Hepatocyte (in vitro differentiated cells): Measurements from ENCODE around the gene BCAP29. TPM values are rescaled to one million over a fixed set of nuclear protein-coding genes. Genes with fewer than 3 reads are reported as not detected.

Source experiments
- DNase-seq: peaks from one replicate; pipeline ENCODE4 v3.0.0-alpha.2; 2016; ENCODE audit warnings: low spot score
- H2AFZ ChIP-seq: fragments of 200-600 bp; sonication (generic); 2 replicates; pipeline ENCODE4 v1.6.0; 2016; ENCODE audit warnings: antibody characterized with exemption, mild to moderate bottlenecking
- H3K27ac ChIP-seq: fragments of 200-600 bp; sonication (generic); 2 replicates; pipeline ENCODE4 v1.5.1; 2016; ENCODE audit warnings: mild to moderate bottlenecking
- H3K27me3 ChIP-seq: fragments of 200-600 bp; sonication (generic); 2 replicates; pipeline ENCODE4 v1.6.1; 2016
- H3K36me3 ChIP-seq: fragments of 200-600 bp; sonication (generic); replicated peaks from 2 replicates; pipeline ENCODE4 v1.5.1; 2016; ENCODE audit warnings: low read depth; ENCODE audit not compliant: insufficient read depth
- H3K4me1 ChIP-seq: fragments of 200-600 bp; sonication (generic); 2 replicates; pipeline ENCODE4 v1.5.1; 2016; ENCODE audit warnings: mild to moderate bottlenecking, moderate library complexity; ENCODE audit not compliant: insufficient read depth
- H3K4me2 ChIP-seq: fragments of 200-600 bp; sonication (generic); 2 replicates; pipeline ENCODE4 v1.6.0; 2016
- H3K4me3 ChIP-seq: fragments of 200-600 bp; sonication (generic); 2 replicates; pipeline ENCODE4 v1.5.1; 2016; ENCODE audit warnings: mild to moderate bottlenecking
- H3K79me2 ChIP-seq: fragments of 200-600 bp; sonication (generic); 2 replicates; pipeline ENCODE4 v1.6.0; 2017; ENCODE audit warnings: mild to moderate bottlenecking
- H3K9me2 ChIP-seq: fragments of 200-600 bp; sonication (generic); replicated peaks from 2 replicates; pipeline ENCODE4 v1.6.0; 2017; ENCODE audit warnings: mild to moderate bottlenecking; ENCODE audit not compliant: insufficient read depth
- H3K9me3 ChIP-seq: fragments of 200-600 bp; sonication (generic); 2 replicates; pipeline ENCODE4 v1.5.1; 2016; ENCODE audit warnings: low read depth, mild to moderate bottlenecking
- H4K20me1 ChIP-seq: fragments of 200-600 bp; sonication (generic); 2 replicates; pipeline ENCODE4 v1.6.0; 2016; ENCODE audit warnings: mild to moderate bottlenecking; ENCODE audit not compliant: insufficient read depth, poor library complexity, severe bottlenecking
- EZH2 ChIP-seq: fragments of 200-600 bp; sonication (generic); IDR thresholded peaks from 2 replicates; pipeline ENCODE4 v1.6.1; 2016; ENCODE audit warnings: antibody characterized with exemption, mild to moderate bottlenecking, borderline replicate concordance
- EZH2phosphoT487 ChIP-seq: fragments of 200-600 bp; sonication (generic); IDR thresholded peaks from one replicate; pipeline ENCODE4 v1.6.1; 2018; ENCODE audit warnings: antibody characterized with exemption, mild to moderate bottlenecking, low read depth, moderate library complexity; ENCODE audit not compliant: unreplicated experiment, severe bottlenecking
- WGBS: methylation state at CpG from one replicate; pipeline ENCODE4 v1.1.6; 2016; ENCODE audit warnings: low lambda C conversion rate; ENCODE audit errors: missing lambda C conversion rate; 5-methylcytosine and 5-hydroxymethylcytosine counted together
- polyA plus RNA-seq: library from polyadenylated mRNA; unstranded; fragments of >200 nt; fragmentation: Nextera tagmentation; extraction: Ambion mirVana; gene quantifications from 2 replicates; pipeline ENCODE4 v1.2.1, GENCODE V29; 2016
- total RNA-seq: library from RNA; depleted of rRNA; stranded (reverse); fragments of >200 nt; gene quantifications from 2 replicates; pipeline ENCODE4 v1.2.3, GENCODE V29; 2014
- TF ChIP-seq, protein P1 (sequence below): fragments of 200-600 bp; sonication (generic); IDR thresholded peaks from 2 replicates; pipeline ENCODE4 v1.5.1; 2016; ENCODE audit warnings: antibody characterized with exemption, mild to moderate bottlenecking; ENCODE audit not compliant: poor library complexity

The BCAP29 gene
- total and polyA plus RNA-seq, 2 experiments from 2014 or later, result 35.1 to 76.6 TPM

DNA sequence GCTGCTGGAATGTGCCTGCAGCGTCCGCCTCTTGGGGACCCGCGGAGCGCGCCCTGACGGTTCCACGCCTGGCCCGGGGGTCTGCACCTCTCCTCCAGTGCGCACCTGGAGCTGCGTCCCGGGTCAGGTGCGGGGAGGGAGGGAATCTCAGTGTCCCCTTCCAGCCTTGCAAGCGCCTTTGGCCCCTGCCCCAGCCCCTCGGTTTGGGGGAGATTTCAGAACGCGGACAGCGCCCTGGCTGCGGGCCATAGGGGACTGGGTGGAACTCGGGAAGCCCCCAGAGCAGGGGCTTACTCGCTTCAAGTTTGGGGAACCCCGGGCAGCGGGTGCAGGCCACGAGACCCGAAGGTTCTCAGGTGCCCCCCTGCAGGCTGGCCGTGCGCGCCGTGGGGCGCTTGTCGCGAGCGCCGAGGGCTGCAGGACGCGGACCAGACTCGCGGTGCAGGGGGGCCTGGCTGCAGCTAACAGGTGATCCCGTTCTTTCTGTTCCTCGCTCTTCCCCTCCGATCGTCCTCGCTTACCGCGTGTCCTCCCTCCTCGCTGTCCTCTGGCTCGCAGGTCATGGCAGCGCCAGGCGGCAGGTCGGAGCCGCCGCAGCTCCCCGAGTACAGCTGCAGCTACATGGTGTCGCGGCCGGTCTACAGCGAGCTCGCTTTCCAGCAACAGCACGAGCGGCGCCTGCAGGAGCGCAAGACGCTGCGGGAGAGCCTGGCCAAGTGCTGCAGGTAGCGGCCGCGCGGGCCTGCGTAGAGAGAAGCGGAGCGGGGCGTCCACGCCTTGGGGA, 81.2 kb downstream of the BCAP29 start:
- TF ChIP-seq, protein P1, sequence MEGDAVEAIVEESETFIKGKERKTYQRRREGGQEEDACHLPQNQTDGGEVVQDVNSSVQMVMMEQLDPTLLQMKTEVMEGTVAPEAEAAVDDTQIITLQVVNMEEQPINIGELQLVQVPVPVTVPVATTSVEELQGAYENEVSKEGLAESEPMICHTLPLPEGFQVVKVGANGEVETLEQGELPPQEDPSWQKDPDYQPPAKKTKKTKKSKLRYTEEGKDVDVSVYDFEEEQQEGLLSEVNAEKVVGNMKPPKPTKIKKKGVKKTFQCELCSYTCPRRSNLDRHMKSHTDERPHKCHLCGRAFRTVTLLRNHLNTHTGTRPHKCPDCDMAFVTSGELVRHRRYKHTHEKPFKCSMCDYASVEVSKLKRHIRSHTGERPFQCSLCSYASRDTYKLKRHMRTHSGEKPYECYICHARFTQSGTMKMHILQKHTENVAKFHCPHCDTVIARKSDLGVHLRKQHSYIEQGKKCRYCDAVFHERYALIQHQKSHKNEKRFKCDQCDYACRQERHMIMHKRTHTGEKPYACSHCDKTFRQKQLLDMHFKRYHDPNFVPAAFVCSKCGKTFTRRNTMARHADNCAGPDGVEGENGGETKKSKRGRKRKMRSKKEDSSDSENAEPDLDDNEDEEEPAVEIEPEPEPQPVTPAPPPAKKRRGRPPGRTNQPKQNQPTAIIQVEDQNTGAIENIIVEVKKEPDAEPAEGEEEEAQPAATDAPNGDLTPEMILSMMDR, result no peak
- TF ChIP-seq EZH2phosphoT487, result no peak
- peak; percentile 82 for TF ChIP-seq EZH2
- Histone ChIP-seq H3K27ac (no peak overlapping the region), H3K4me3 (peak overlapping the region; percentile 59), H3K4me2 (peak overlapping the region; percentile 99), H3K36me3 (no peaks in the 10 kb centered on the region), H2AFZ (peak overlapping the region; percentile 83), H3K27me3 (peaks cover 73% of the 10 kb centered on the region), H3K9me2 (no peaks in the 10 kb centered on the region), H4K20me1 (no peaks in the 10 kb centered on the region), H3K9me3 (no peaks in the 10 kb centered on the region), H3K4me1 (no peaks in the 10 kb centered on the region), H3K79me2 (no peaks in the 10 kb centered on the region)
- DNase-seq, result peak; percentile 73
- WGBS, result 1% methylated on average over 72 of the region's 73 CpGs

DNA sequence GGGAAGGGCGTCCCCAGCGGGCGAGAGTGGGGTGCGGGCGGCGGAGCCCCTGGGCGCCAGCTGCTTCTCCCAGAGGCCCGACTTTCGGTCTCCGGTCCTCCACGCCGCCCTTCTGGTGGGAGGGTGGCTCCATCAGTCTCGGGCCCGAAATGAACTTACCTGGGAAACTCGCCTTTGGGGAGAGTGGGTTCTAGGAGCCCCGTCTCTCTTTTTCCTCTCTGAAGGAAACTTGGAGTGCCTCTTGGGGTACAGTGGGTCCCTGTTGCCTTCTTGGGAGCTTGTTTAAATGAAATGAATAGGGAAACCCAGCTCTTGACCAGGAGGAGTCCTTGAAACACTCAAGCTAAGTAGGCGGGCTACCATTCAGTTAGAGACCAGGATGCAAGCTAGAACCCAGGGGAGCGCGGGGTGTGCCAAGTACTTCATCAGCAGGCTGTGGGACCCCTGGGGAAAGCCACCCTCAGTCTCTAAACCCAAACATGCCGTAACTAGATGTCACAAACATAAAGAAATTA, 81.9 kb downstream of the BCAP29 start:
- 11% methylated on average over 20 of the region's 20 CpGs for WGBS
- DNase-seq, result no peak
- no peaks in the 10 kb centered on the region for H3K9me3 ChIP-seq
- no peaks in the 10 kb centered on the region for H3K36me3 ChIP-seq
- peak overlapping the region; percentile 59 for H3K4me3 ChIP-seq
- H4K20me1 ChIP-seq, result no peaks in the 10 kb centered on the region
- H3K27me3 ChIP-seq, result peaks cover 73% of the 10 kb centered on the region
- H3K79me2 ChIP-seq, result no peaks in the 10 kb centered on the region
- H2AFZ ChIP-seq, result peak overlapping the region; percentile 83
- no peaks in the 10 kb centered on the region for H3K4me1 ChIP-seq
- TF ChIP-seq EZH2phosphoT487 (no peak), EZH2 (peak; percentile 59)
- TF ChIP-seq, protein P1, result peak; percentile 9
- H3K4me2 ChIP-seq, result peak overlapping the region; percentile 99
- H3K27ac ChIP-seq, result no peak overlapping the region
- no peaks in the 10 kb centered on the region for H3K9me2 ChIP-seq

DNA sequence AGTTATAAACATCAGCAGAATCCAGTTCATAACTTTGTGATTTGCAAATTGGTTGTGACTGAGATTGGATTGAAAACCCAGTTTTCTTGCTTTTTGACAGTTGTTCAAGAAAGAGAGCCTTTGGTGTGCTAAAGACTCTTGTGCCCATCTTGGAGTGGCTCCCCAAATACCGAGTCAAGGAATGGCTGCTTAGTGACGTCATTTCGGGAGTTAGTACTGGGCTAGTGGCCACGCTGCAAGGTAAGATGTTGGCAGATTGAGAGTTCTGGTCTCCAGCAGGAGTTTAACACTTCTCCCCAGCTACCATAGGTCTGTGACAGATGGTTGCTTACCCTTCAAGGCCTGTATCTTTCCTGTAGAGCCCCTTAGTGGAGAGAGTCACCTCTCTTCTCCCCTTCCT, 83.2 kb downstream of the BCAP29 start:
- Histone ChIP-seq H3K27ac (no peak overlapping the region), H3K4me1 (no peaks in the 10 kb centered on the region), H3K9me2 (no peaks in the 10 kb centered on the region), H2AFZ (no peak overlapping the region), H3K4me2 (no peak overlapping the region), H4K20me1 (no peaks in the 10 kb centered on the region), H3K27me3 (peaks cover 75% of the 10 kb centered on the region), H3K4me3 (no peak overlapping the region), H3K36me3 (no peaks in the 10 kb centered on the region), H3K9me3 (no peaks in the 10 kb centered on the region), H3K79me2 (no peaks in the 10 kb centered on the region)
- DNase-seq, result no peak
- TF ChIP-seq, protein P1, result no peak
- TF ChIP-seq EZH2, result no peak
- WGBS, result 84% methylated on average over 4 of the region's 4 CpGs
